CD4-positive, alpha-beta T cell treated with Interleukin-6 for 4 hours (primary cell): Measurements from ENCODE around the gene NPIPB2.

ENCODE experiments used
- DNase-seq: peaks from one replicate; pipeline ENCODE4 v3.0.0-alpha.2; 2020; ENCODE audit warnings: mixed read lengths

Gene NPIPB2

GRCh38 chr16:11896486-11897176, 45.2 kb downstream of the NPIPB2 start:
- DNase-seq: no peak

- DNase-seq: no peak
Observed at GRCh38 chr16:11893571-11893970, 48.3 kb downstream of the NPIPB2 start.

- no peak for DNase-seq
Observed at GRCh38 chr16:11892761-11893160, 49.1 kb downstream of the NPIPB2 start.

GRCh38 chr16:11890231-11890965, 51.4 kb downstream of the NPIPB2 start:
- no peak for DNase-seq

GRCh38 chr16:11886881-11887280, 55.0 kb downstream of the NPIPB2 start:
- no peak for DNase-seq

GRCh38 chr16:11884035-11884434, 57.8 kb downstream of the NPIPB2 start:
- no peak for DNase-seq

- DNase-seq: no peak
Observed at GRCh38 chr16:11880007-11880406, 61.8 kb downstream of the NPIPB2 start.

- no peak for DNase-seq
Observed at GRCh38 chr16:11877374-11877773, 64.5 kb downstream of the NPIPB2 start.
